Left lung (tissue), 10 donors: ENCODE results near the gene AFF2. TPM values are rescaled to one million over a fixed set of nuclear protein-coding genes. Genes with fewer than 3 reads are reported as not detected.
"Not testable (repeated sequence)": the region's sequence is repeated elsewhere in the genome, so short reads cannot be mapped to it uniquely, and the experiment has no call there.

Experiments used
- ATAC-seq: fragments of 200-7000 bp; cut with Tn5 transposase; one replicate; pipeline ENCODE4 v1.9.1; 2020; ENCODE audit warnings: moderate library complexity
- DNase-seq, 4 donors: peaks; one replicate each; pipeline ENCODE4 v3.0.0-alpha.2; 2013 to 2020
- H3K27ac ChIP-seq, 2 donors: fragments of 200-600 bp; sonication (generic) in 1 of 2; one replicate each; pipeline versions ENCODE4 v1.5.0 to v1.8.0; 2020 to 2021
- H3K27me3 ChIP-seq, 2 donors: fragments of 200-600 bp; sonication (generic) in 1 of 2; one replicate each; pipeline versions ENCODE4 v1.5.0 to v1.8.0; 2020 to 2021
- H3K36me3 ChIP-seq, 2 donors: fragments of 200-600 bp; sonication (generic) in 1 of 2; one replicate each; pipeline versions ENCODE4 v1.5.0 to v1.8.0; 2020 to 2021
- H3K4me1 ChIP-seq, 2 donors: fragments of 200-600 bp; one replicate each; pipeline ENCODE4 v1.8.0; 2021
- H3K4me3 ChIP-seq, 2 donors: fragments of 200-600 bp; sonication (generic) in 1 of 2; one replicate each; pipeline versions ENCODE4 v1.5.0 to v1.8.0; 2020 to 2021; ENCODE audit warnings: mild to moderate bottlenecking in 1 of 2
- H3K9me3 ChIP-seq, 2 donors: fragments of 200-600 bp; sonication (generic) in 1 of 2; one replicate each; pipeline versions ENCODE4 v1.5.0 to v1.8.0; 2020 to 2021
- CTCF ChIP-seq, 2 donors: fragments of 200-600 bp; sonication (generic) in 1 of 2; IDR thresholded peaks; one replicate each; pipeline versions ENCODE4 v1.5.0 to v1.8.0; 2021; ENCODE audit warnings: antibody characterized with exemption in 2 of 2
- intact Hi-C, 2 donors: fragments of 100-400 bp; cut with DNase I; formaldehyde crosslinking; loops; one replicate each; pipeline versions ENCODE4 v1.11.2 to v1.14.2; 2022
- polyA plus RNA-seq, 6 donors: library from polyadenylated mRNA; unstranded; fragments of 120-200 nt; gene quantifications; one replicate each; pipeline ENCODE4 v1.2.1, GENCODE V29; 2013; ENCODE audit not compliant: insufficient read length in 6 of 6
- total RNA-seq, 2 donors: library from RNA; stranded (reverse); fragmentation: NEBNext Ultra II Directional; extraction: Animal tissue kit (Norgen Biotek cat#: 25700); gene quantifications; one replicate each; pipeline ENCODE4 v1.2.1, GENCODE V29; 2021
- donor health status: DM: no; HTN: yes; CAD: no.
- donor health status: DM: no; HTN: no; CAD: no.

AFF2 gene
- total and polyA plus RNA-seq, 8 donors: 4.8 to 10.2 (median 5.7) TPM

- DNase-seq: no peak
- Histone ChIP-seq H3K27ac (no peak overlapping the region), H3K36me3 (no peaks in the 10 kb centered on the region), H3K4me3 (no peak overlapping the region), H3K4me1 (no peaks in the 10 kb centered on the region), H3K27me3 (no peaks in the 10 kb centered on the region), H3K9me3 (no peaks in the 10 kb centered on the region)
- intact Hi-C loops: no loop called here
- no peak for ATAC-seq
- no peak for TF ChIP-seq CTCF (IDR thresholded peaks at IDR 0.05)
These were observed 160.6 kb downstream of the AFF2 start for GRCh38 chrX:148661035-148661434.

- Histone ChIP-seq H3K27me3 (no peaks in the 10 kb centered on the region), H3K36me3 (no peaks in the 10 kb centered on the region), H3K4me3 (no peak overlapping the region), H3K9me3 (no peaks in the 10 kb centered on the region), H3K4me1 (no peaks in the 10 kb centered on the region), H3K27ac (no peak overlapping the region)
- TF ChIP-seq CTCF (IDR thresholded peaks at IDR 0.05): no peak
- no peak for ATAC-seq
- no peak for DNase-seq
- intact Hi-C loops: no loop called here
These were observed 161.6 kb downstream of the AFF2 start for GRCh38 chrX:148662014-148662413.

- no peak for TF ChIP-seq CTCF (IDR thresholded peaks at IDR 0.05)
- Histone ChIP-seq H3K27ac (no peak overlapping the region), H3K9me3 (peaks cover 0 to 11% of the 10 kb centered on the region in 2 donors), H3K27me3 (no peaks in the 10 kb centered on the region), H3K4me3 (no peak overlapping the region), H3K4me1 (no peaks in the 10 kb centered on the region), H3K36me3 (no peaks in the 10 kb centered on the region)
- intact Hi-C loops: no loop called here
- DNase-seq (no peak), ATAC-seq (no peak)
These were observed 163.8 kb downstream of the AFF2 start for GRCh38 chrX:148664171-148664570.

GRCh38 chrX:148664995-148665394, 164.6 kb downstream of the AFF2 start:
- peaks cover 0 to 16% of the 10 kb centered on the region in 2 donors for H3K9me3 ChIP-seq
- DNase-seq (no peak), ATAC-seq (no peak)
- H3K36me3 ChIP-seq: no peaks in the 10 kb centered on the region
- TF ChIP-seq CTCF (IDR thresholded peaks at IDR 0.05): no peak
- no peaks in the 10 kb centered on the region for H3K27me3 ChIP-seq
- H3K4me3 ChIP-seq: no peak overlapping the region
- H3K27ac ChIP-seq: no peak overlapping the region
- no peaks in the 10 kb centered on the region for H3K4me1 ChIP-seq
- intact Hi-C loops: no loop called here

- ATAC-seq, H3K4me3 ChIP-seq, H3K27ac ChIP-seq, H3K27me3 ChIP-seq, intact Hi-C loops, H3K36me3 ChIP-seq, DNase-seq, H3K4me1 ChIP-seq: not testable (repeated sequence)
- peaks cover 0 to 16% of the 10 kb centered on the region in 2 donors for H3K9me3 ChIP-seq
These were observed 168.8 kb downstream of the AFF2 start for GRCh38 chrX:148669175-148669574.

- Histone ChIP-seq H3K27me3 (no peaks in the 10 kb centered on the region), H3K9me3 (peaks cover 0 to 16% of the 10 kb centered on the region in 2 donors), H3K36me3 (no peaks in the 10 kb centered on the region), H3K4me3 (no peak overlapping the region), H3K27ac (no peak overlapping the region), H3K4me1 (no peaks in the 10 kb centered on the region)
- no peak for TF ChIP-seq CTCF (IDR thresholded peaks at IDR 0.05)
- intact Hi-C loops: no loop called here
- ATAC-seq: no peak
- no peak for DNase-seq
These were observed 169.9 kb downstream of the AFF2 start for GRCh38 chrX:148670277-148670676.
